Liver (tissue), 9 donors: ENCODE results near the gene TMEM86B. TPM values are rescaled to one million over a fixed set of nuclear protein-coding genes. Genes with fewer than 3 reads are reported as not detected.

Experiments
- DNase-seq: peaks from one replicate; pipeline ENCODE4 v3.0.0-alpha.2; 2017; ENCODE audit warnings: low spot score
- H3K27ac ChIP-seq, 2 donors: one replicate each; pipeline ENCODE4 v1.7.0; 2013; ENCODE audit warnings: inconsistent platforms in 2 of 2, low read length in 2 of 2, control low read depth in 1 of 2, low read depth in 1 of 2, mild to moderate bottlenecking in 1 of 2
- H3K27me3 ChIP-seq, 4 donors: one replicate each; pipeline versions ENCODE4 v1.6.1 to v1.7.0; 2013; ENCODE audit warnings: low read length in 3 of 4, inconsistent platforms in 1 of 4, mild to moderate bottlenecking in 1 of 4, moderate library complexity in 1 of 4; ENCODE audit not compliant: control insufficient read depth in 4 of 4, insufficient read depth in 4 of 4
- H3K36me3 ChIP-seq, 4 donors: one replicate each; pipeline versions ENCODE4 v1.6.1 to v1.7.0; 2013; ENCODE audit warnings: low read length in 3 of 4, mild to moderate bottlenecking in 3 of 4, low read depth in 1 of 4, moderate library complexity in 1 of 4; ENCODE audit not compliant: control insufficient read depth in 4 of 4, insufficient read depth in 3 of 4
- H3K4me1 ChIP-seq, 4 donors: one replicate each; pipeline versions ENCODE4 v1.6.1 to v1.7.0; 2013; ENCODE audit warnings: low read length in 3 of 4, mild to moderate bottlenecking in 3 of 4, moderate library complexity in 1 of 4; ENCODE audit not compliant: control insufficient read depth in 4 of 4, insufficient read depth in 4 of 4
- H3K4me3 ChIP-seq, 3 donors: one replicate each; pipeline versions ENCODE4 v1.6.1 to v1.7.0; 2013; ENCODE audit warnings: low read length in 3 of 3, control low read depth in 1 of 3, low read depth in 1 of 3, mild to moderate bottlenecking in 1 of 3
- H3K9ac ChIP-seq, 2 donors: one replicate each; pipeline ENCODE4 v1.7.0; 2013; ENCODE audit warnings: low read length in 2 of 2, mild to moderate bottlenecking in 2 of 2, moderate library complexity in 2 of 2, control low read depth in 1 of 2, low read depth in 1 of 2
- H3K9me3 ChIP-seq, 4 donors: one replicate each; pipeline versions ENCODE4 v1.6.1 to v1.7.0; 2013; ENCODE audit warnings: low read length in 3 of 4; ENCODE audit not compliant: control insufficient read depth in 4 of 4
- ATF3 ChIP-seq: IDR thresholded peaks from 2 replicates; pipeline ENCODE4 v1.6.1; 2016; ENCODE audit warnings: antibody characterized with exemption
- CTCF ChIP-seq: fragments of 150-350 bp; IDR thresholded peaks from 2 replicates; pipeline ENCODE4 v1.5.1; 2017; ENCODE audit warnings: improper control_type of control experiment, low read depth, low read length; ENCODE audit not compliant: missing input control
- EGR1 ChIP-seq, 2 donors: IDR thresholded peaks; 2 replicates each; pipeline ENCODE4 v1.6.1; 2016 to 2018; ENCODE audit warnings: antibody characterized with exemption in 2 of 2, low read depth in 2 of 2
- FOXA1 ChIP-seq: IDR thresholded peaks from 2 replicates; pipeline ENCODE4 v1.6.1; 2016; ENCODE audit warnings: antibody characterized with exemption
- FOXA2 ChIP-seq: IDR thresholded peaks from 2 replicates; pipeline ENCODE4 v1.6.1; 2016; ENCODE audit warnings: antibody characterized with exemption
- HNF4A ChIP-seq, 2 donors: conservative IDR thresholded peaks; 2 replicates each; pipeline ENCODE4 v1.6.1; 2016; ENCODE audit warnings: antibody characterized with exemption in 2 of 2, mild to moderate bottlenecking in 2 of 2
- HNF4G ChIP-seq: IDR thresholded peaks from 2 replicates; pipeline ENCODE4 v1.6.1; 2016; ENCODE audit warnings: antibody characterized with exemption
- JUND ChIP-seq, 2 donors: IDR thresholded peaks; 2 replicates each; pipeline ENCODE4 v1.6.1; 2016; ENCODE audit warnings: antibody characterized with exemption in 2 of 2
- NR2F2 ChIP-seq: IDR thresholded peaks from 2 replicates; pipeline ENCODE4 v1.6.1; 2016; ENCODE audit warnings: antibody characterized with exemption
- REST ChIP-seq: IDR thresholded peaks from 2 replicates; pipeline ENCODE4 v1.6.1; 2016; ENCODE audit warnings: antibody characterized with exemption, mild to moderate bottlenecking
- SP1 ChIP-seq: IDR thresholded peaks from 2 replicates; pipeline ENCODE4 v1.6.1; 2018; ENCODE audit warnings: antibody characterized with exemption, mild to moderate bottlenecking
- TAF1 ChIP-seq: conservative IDR thresholded peaks from 2 replicates; pipeline ENCODE4 v1.6.1; 2016; ENCODE audit warnings: antibody characterized with exemption, mild to moderate bottlenecking
- ZBTB33 ChIP-seq: IDR thresholded peaks from 2 replicates; pipeline ENCODE4 v1.6.1; 2016; ENCODE audit warnings: antibody characterized with exemption
- WGBS: extraction: QIAGEN DNeasy Blood & Tissue Kit; methylation state at CpG from one replicate; pipeline ENCODE4 v1.1.7; 2013; 5-methylcytosine and 5-hydroxymethylcytosine counted together
- polyA plus RNA-seq, 2 donors: library from polyadenylated mRNA; stranded (reverse) in 1 of 2; unstranded in 1 of 2; fragments of 200-250 nt in 1 of 2; fragments of >200 nt in 1 of 2; fragmentation: Nextera tagmentation in 1 of 2; extraction: Ambion mirVana in 1 of 2; gene quantifications; one replicate each; pipeline versions ENCODE4 v1.2.1 to v1.2.3, GENCODE V29; 2013 to 2015
- total RNA-seq, 2 donors: library from RNA; depleted of rRNA; stranded (reverse); fragments of >200 nt; gene quantifications; one replicate each; pipeline ENCODE4 v1.2.3, GENCODE V29; 2014
- TF ChIP-seq, protein P1 (sequence below): IDR thresholded peaks from 2 replicates; pipeline ENCODE4 v1.6.1; 2016; ENCODE audit warnings: antibody characterized with exemption
- donor health status: healthy.
- donor health status: healthy.
- donor health status: healthy.
- donor health status: healthy.
- donor health status: healthy.

Gene TMEM86B
- total and polyA plus RNA-seq, 4 donors: 4.8 to 20.1 (median 16.6) TPM

DNA sequence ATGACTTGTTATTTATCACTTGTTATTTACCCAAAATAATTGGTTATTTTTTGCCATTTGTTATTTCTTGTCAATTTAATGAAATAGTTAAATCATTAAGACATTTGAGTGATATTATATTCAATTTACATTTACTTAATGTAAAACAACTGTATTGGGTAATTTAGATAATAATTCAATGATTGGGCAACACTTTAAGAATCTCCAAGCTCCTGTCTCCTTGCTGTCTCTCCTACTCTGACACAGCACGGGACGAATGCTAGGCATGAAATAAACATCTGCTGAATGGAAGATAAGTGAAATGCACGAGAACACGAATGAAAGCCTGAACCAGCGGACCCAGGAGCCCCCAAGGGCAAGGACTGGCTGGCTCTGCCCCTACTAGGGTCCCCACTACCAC lies 36.0 kb upstream of the TMEM86B start (continued):
- TF ChIP-seq ATF3 (no peak), HNF4G (no peak), NR2F2 (no peak), HNF4A (conservative IDR thresholded peaks at IDR 0.05) (no peak), EGR1 (IDR thresholded peaks at IDR 0.05; ENCODE audit: low read depth in 2 of 2) (no peak)

DNA sequence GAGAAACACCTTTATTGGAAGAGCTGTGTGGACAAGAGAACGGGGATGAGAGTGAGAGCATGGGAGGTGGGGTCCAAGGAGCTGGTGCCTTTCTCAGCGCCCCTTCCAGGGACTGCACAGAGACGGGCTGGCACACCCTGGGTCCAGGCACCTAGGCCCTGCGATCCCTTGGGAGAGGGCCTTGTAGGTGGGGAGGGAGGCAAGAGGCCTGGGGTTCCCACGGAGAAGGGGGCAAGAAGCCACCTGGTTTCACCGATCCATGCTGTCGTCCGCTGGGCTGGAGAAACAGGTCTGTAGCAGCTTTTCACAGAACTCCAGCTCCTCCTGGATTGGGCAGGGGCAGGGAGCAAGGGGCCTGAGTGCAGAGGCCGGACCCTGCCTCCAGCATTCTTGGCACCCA lies 33.8 kb upstream of the TMEM86B start:
- 97% methylated on average over 9 of the region's 9 CpGs for WGBS
- DNase-seq: no peak
- peaks cover 0 to 13% (median 8%) of the 10 kb centered on the region in 4 donors for H3K4me1 ChIP-seq
- no peaks in the 10 kb centered on the region for H3K9me3 ChIP-seq
- TF ChIP-seq REST: no peak
- TF ChIP-seq TAF1: no peak
- no peak for TF ChIP-seq CTCF
- no peak for TF ChIP-seq ZBTB33
- TF ChIP-seq HNF4A (conservative IDR thresholded peaks at IDR 0.05): no peak
- TF ChIP-seq FOXA1: no peak
- no peak for TF ChIP-seq JUND (IDR thresholded peaks at IDR 0.05)
- TF ChIP-seq NR2F2: no peak
- TF ChIP-seq SP1: no peak
- TF ChIP-seq ATF3: no peak
- TF ChIP-seq, protein P1, sequence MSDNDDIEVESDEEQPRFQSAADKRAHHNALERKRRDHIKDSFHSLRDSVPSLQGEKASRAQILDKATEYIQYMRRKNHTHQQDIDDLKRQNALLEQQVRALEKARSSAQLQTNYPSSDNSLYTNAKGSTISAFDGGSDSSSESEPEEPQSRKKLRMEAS: no peak
- no peak for TF ChIP-seq FOXA2
- TF ChIP-seq EGR1 (IDR thresholded peaks at IDR 0.05; ENCODE audit: low read depth in 2 of 2): no peak
- no peaks in the 10 kb centered on the region for H3K27me3 ChIP-seq
- no peak overlapping the region for H3K9ac ChIP-seq
- H3K4me3 ChIP-seq: no peak overlapping the region
- H3K36me3 ChIP-seq: peaks cover 0 to 3% (median 0%) of the 10 kb centered on the region in 4 donors
- H3K27ac ChIP-seq: no peak overlapping the region
